HepG2 (cell line): ENCODE data around the gene TP53. TPM values are rescaled to one million over a fixed set of nuclear protein-coding genes. Genes with fewer than 3 reads are reported as not detected.

ENCODE experiments used
- FOXC1 ChIP-seq: sonication (generic); formaldehyde crosslinking; IDR thresholded peaks from 2 replicates; pipeline ENCODE4 v1.8.0; 2022; ENCODE audit warnings: mild to moderate bottlenecking, missing genetic modification reagents, borderline replicate concordance
- GRHL1 ChIP-seq: sonication (generic); formaldehyde crosslinking; conservative IDR thresholded peaks from 2 replicates; pipeline ENCODE4 v1.8.0; 2022; ENCODE audit warnings: missing genetic modification reagents
- JUN ChIP-seq: sonication (generic); formaldehyde crosslinking; IDR thresholded peaks from 2 replicates; pipeline ENCODE4 v1.4.0; 2020; ENCODE audit warnings: mild to moderate bottlenecking, missing genetic modification reagents
- MEIS1 ChIP-seq: sonication (generic); formaldehyde crosslinking; IDR thresholded peaks from 2 replicates; pipeline ENCODE4 v1.9.0; 2021; ENCODE audit warnings: mild to moderate bottlenecking, missing genetic modification reagents, moderate library complexity, borderline replicate concordance
- PHF21A ChIP-seq: sonication (generic); formaldehyde crosslinking; IDR thresholded peaks from 2 replicates; pipeline ENCODE4 v1.5.0; 2020; ENCODE audit warnings: mild to moderate bottlenecking, missing genetic modification reagents
- POGK ChIP-seq: sonication (generic); formaldehyde crosslinking; conservative IDR thresholded peaks from 2 replicates; pipeline ENCODE4 v1.8.0; 2022; ENCODE audit warnings: mild to moderate bottlenecking, moderate library complexity, missing genetic modification reagents
- PTBP1 ChIP-seq: fragments of 200-400 bp; formaldehyde crosslinking; IDR thresholded peaks from 2 replicates; pipeline ENCODE4 v1.6.1; 2018; ENCODE audit warnings: low read length, low read depth; ENCODE audit not compliant: poor library complexity, severe bottlenecking
- RAD51 ChIP-seq: fragments of 450-650 bp; IDR thresholded peaks from 2 replicates; pipeline ENCODE4 v1.6.1; 2016; ENCODE audit warnings: borderline replicate concordance
- RNF2 ChIP-seq: fragments of 450-650 bp; conservative IDR thresholded peaks from 2 replicates; pipeline ENCODE4 v1.6.1; 2016; ENCODE audit warnings: low read depth
- SMARCC2 ChIP-seq: fragments of 450-650 bp; IDR thresholded peaks from 2 replicates; pipeline ENCODE4 v1.6.1; 2017; ENCODE audit warnings: antibody characterized with exemption, mild to moderate bottlenecking
- SNAI1 ChIP-seq: sonication (generic); formaldehyde crosslinking; IDR thresholded peaks from 2 replicates; pipeline ENCODE4 v1.5.0; 2020; ENCODE audit warnings: mild to moderate bottlenecking, missing genetic modification reagents, borderline replicate concordance
- SOX6 ChIP-seq, 2 experiments: fragments of 450-650 bp in 1 of 2; sonication (generic) in 1 of 2; formaldehyde crosslinking in 1 of 2; IDR thresholded peaks; 2 replicates each; pipeline versions ENCODE4 v1.4.0 to v1.6.1; 2017 to 2020; ENCODE audit warnings: antibody characterized with exemption in 1 of 2, mild to moderate bottlenecking in 1 of 2, missing genetic modification reagents in 1 of 2
- SUZ12 ChIP-seq: fragments of 150-350 bp; IDR thresholded peaks from 2 replicates; pipeline ENCODE4 v1.6.1; 2014; ENCODE audit warnings: low read depth, low read length
- TBX3 ChIP-seq: fragments of 450-650 bp; IDR thresholded peaks from 2 replicates; pipeline ENCODE4 v1.6.1; 2017; ENCODE audit warnings: antibody characterized with exemption, mild to moderate bottlenecking, inconsistent platforms, borderline replicate concordance
- ZNF124 ChIP-seq: sonication (generic); formaldehyde crosslinking; IDR thresholded peaks from 2 replicates; pipeline ENCODE4 v1.4.0; 2020; ENCODE audit warnings: missing genetic modification reagents
- ZNF17 ChIP-seq: sonication (generic); formaldehyde crosslinking; IDR thresholded peaks from 2 replicates; pipeline ENCODE4 v1.5.0; 2020; ENCODE audit warnings: mild to moderate bottlenecking, missing genetic modification reagents
- ZNF207 ChIP-seq: fragments of 450-650 bp; IDR thresholded peaks from 2 replicates; pipeline ENCODE4 v1.6.1; 2016; ENCODE audit warnings: antibody characterized with exemption, borderline replicate concordance
- ZNF430 ChIP-seq: sonication (generic); formaldehyde crosslinking; IDR thresholded peaks from 2 replicates; pipeline ENCODE4 v1.9.0; 2021; ENCODE audit warnings: mild to moderate bottlenecking, missing genetic modification reagents
- ZNF772 ChIP-seq: sonication (generic); formaldehyde crosslinking; IDR thresholded peaks from 2 replicates; pipeline ENCODE4 v1.5.0; 2020; ENCODE audit warnings: mild to moderate bottlenecking, missing genetic modification reagents
- ZNF784 ChIP-seq: sonication (generic); formaldehyde crosslinking; IDR thresholded peaks from 2 replicates; pipeline ENCODE4 v1.5.1; 2020; ENCODE audit warnings: missing genetic modification reagents, mild to moderate bottlenecking, borderline replicate concordance
- polyA plus RNA-seq, 8 experiments: library from polyadenylated mRNA; depleted of rRNA in 3 of 8; stranded (reverse) in 7 of 8; unstranded in 1 of 8; fragments of >200 nt; fragmentation: Illumina TruSeq in 4 of 8; extraction: Trizol in 4 of 8; gene quantifications; 2 replicates each; pipeline versions ENCODE4 v1.2.1 to v1.2.3, GENCODE V29; 2011 to 2016; ENCODE audit warnings: low read depth in 4 of 8, missing spikeins in 1 of 8, mixed read lengths in 1 of 8; ENCODE audit not compliant: insufficient read depth in 1 of 8
- total RNA-seq, 5 experiments: library from RNA; depleted of rRNA; stranded (reverse); fragments of >200 nt; fragmentation: Illumina TruSeq; extraction: Trizol; gene quantifications; 2 replicates each; pipeline ENCODE4 v1.2.3, GENCODE V29; 2016; ENCODE audit warnings: low read depth in 1 of 5
- TF ChIP-seq, protein P1 (sequence below): sonication (generic); formaldehyde crosslinking; IDR thresholded peaks from 2 replicates; pipeline ENCODE4 v1.8.1; 2023; ENCODE audit warnings: mild to moderate bottlenecking, missing genetic modification reagents, borderline replicate concordance
- TF ChIP-seq, protein P2 (sequence below): IDR thresholded peaks from 2 replicates; pipeline ENCODE4 v1.6.1; 2012; ENCODE audit warnings: inconsistent platforms
- TF ChIP-seq, protein P3 (sequence below): sonication (generic); formaldehyde crosslinking; IDR thresholded peaks from 2 replicates; pipeline ENCODE4 v1.8.0; 2022; ENCODE audit warnings: low read depth, missing genetic modification reagents

Gene TP53
- total and polyA plus RNA-seq, 2 of the 13 experiments (the other 11 are each of a cell fraction or from before 2014, with no cell fraction given): 17.1 to 29.9 TPM

DNA sequence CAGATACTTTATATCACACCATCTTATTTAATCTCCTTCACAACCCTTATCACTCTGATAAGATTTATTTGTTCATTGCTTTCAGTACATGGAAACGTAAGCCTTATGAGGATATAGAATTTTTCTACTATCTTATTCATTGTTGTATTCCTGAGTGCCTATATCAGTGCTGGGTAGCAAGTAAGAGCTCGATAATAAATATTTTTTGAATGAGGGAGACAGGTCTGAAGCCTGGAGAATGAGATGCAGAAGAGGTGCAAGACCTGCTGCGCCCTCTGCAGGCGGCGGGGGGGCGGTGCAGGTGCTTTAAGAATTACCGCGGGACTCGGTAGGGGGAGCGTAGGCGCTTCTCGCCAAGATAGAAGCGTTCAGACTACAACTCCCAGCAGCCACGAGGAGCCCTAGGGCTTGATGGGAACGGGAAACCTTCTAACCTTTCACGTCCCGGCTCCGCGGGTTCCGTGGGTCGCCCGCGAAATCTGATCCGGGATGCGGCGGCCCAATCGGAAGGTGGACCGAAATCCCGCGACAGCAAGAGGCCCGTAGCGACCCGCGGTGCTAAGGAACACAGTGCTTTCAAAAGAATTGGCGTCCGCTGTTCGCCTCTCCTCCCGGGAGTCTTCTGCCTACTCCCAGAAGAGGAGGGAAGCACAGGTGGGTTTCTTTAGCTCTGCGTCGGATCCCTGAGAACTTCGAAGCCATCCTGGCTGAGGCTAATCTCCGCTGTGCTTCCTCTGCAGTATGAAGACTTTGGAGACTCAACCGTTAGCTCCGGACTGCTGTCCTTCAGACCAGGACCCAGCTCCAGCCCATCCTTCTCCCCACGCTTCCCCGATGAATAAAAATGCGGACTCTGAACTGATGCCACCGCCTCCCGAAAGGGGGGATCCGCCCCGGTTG, 868 bp upstream of the TP53 start, which contains the start of gene WRAP53 (continued):
- TF ChIP-seq, protein P1, sequence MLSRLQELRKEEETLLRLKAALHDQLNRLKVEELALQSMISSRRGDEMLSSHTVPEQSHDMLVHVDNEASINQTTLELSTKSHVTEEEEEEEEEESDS (CRISPR knock-in tag): no peak
- TF ChIP-seq PTBP1 (no peak), SUZ12 (peak; percentile 86), TBX3 (no peak), JUN (CRISPR knock-in tag) (no peak), FOXC1 (no peak; the same call in 1 of the 2 replicates), RNF2 (no peak), MEIS1 (no peak), GRHL1 (CRISPR knock-in tag) (no peak), ZNF772 (peak; percentile 34; the same call in 1 of the 2 replicates), SOX6 (IDR thresholded peaks at IDR 0.05) (no peak), SOX6 (CRISPR knock-in tag; IDR thresholded peaks at IDR 0.05) (peak; percentile 60; the same call in 1 of the 2 replicates), ZNF124 (CRISPR knock-in tag) (peak; percentile 44; the same call in 1 of the 2 replicates), SMARCC2 (no peak), POGK (CRISPR knock-in tag) (no peak), RAD51 (no peak), ZNF784 (no peak), ZNF17 (CRISPR knock-in tag) (no peak), ZNF430 (CRISPR knock-in tag) (no peak), ZNF207 (no peak), PHF21A (CRISPR knock-in tag) (peak; percentile 76; the same call in 1 of the 2 replicates), SNAI1 (CRISPR knock-in tag) (no peak)
- TF ChIP-seq, protein P2, sequence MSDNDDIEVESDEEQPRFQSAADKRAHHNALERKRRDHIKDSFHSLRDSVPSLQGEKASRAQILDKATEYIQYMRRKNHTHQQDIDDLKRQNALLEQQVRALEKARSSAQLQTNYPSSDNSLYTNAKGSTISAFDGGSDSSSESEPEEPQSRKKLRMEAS: no peak
- TF ChIP-seq, protein P3, sequence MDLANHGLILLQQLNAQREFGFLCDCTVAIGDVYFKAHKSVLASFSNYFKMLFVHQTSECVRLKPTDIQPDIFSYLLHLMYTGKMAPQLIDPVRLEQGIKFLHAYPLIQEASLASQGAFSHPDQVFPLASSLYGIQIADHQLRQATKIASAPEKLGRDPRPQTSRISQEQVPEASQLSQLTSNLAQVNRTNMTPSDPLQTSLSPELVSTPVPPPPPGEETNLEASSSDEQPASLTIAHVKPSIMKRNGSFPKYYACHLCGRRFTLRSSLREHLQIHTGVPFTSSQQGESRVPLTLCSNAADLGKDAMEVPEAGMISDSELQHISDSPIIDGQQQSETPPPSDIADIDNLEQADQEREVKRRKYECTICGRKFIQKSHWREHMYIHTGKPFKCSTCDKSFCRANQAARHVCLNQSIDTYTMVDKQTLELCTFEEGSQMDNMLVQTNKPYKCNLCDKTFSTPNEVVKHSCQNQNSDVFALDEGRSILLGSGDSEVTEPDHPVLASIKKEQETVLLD (CRISPR knock-in tag): peak; percentile 52
